ENCODE measurements around the gene MLLT3. TPM values are rescaled to one million over a fixed set of nuclear protein-coding genes. Genes with fewer than 3 reads are reported as not detected.

MLLT3 gene
- total RNA-seq, 1 donor from 2014 or later = 39.1 TPM

- no peak overlapping the region for H2AFZ ChIP-seq (replicated peaks)
- DNase-seq (ENCODE audit: low spot score) = no peak
- no peak overlapping the region for H3K4me2 ChIP-seq
- no peaks in the 10 kb centered on the region for H3K27me3 Mint-ChIP-seq (ENCODE audit: insufficient read depth, low read depth)
- H3K27me3 ChIP-seq = no peaks in the 10 kb centered on the region
- H3K4me3 ChIP-seq = no peak overlapping the region
- no peak overlapping the region for H3K9ac ChIP-seq
- no peaks in the 10 kb centered on the region for H4K20me1 ChIP-seq (ENCODE audit: low read depth)
- H3K27ac ChIP-seq = no peak overlapping the region
- H3K36me3 Mint-ChIP-seq = peaks cover 8% of the 10 kb centered on the region
- no peaks in the 10 kb centered on the region for H3K4me1 Mint-ChIP-seq
- TF ChIP-seq EZH2 (IDR thresholded peaks at IDR 0.05) (no peak), EZH2phosphoT487 (IDR thresholded peaks at IDR 0.05) (no peak), CTCF (IDR thresholded peaks at IDR 0.05) (no peak)
- peaks cover 3% of the 10 kb centered on the region for H3K9me3 Mint-ChIP-seq
- H3K79me2 ChIP-seq (ENCODE audit: low read depth) = no peaks in the 10 kb centered on the region
- no peaks in the 10 kb centered on the region for H3F3A ChIP-seq (ENCODE audit: low read depth)
- H3K36me3 ChIP-seq = no peaks in the 10 kb centered on the region
- H3K27ac Mint-ChIP-seq = no peak overlapping the region
- no peaks in the 10 kb centered on the region for H3K9me3 ChIP-seq (ENCODE audit: low read depth)
- H3K4me3 Mint-ChIP-seq = no peak overlapping the region
- H3K4me1 ChIP-seq = no peaks in the 10 kb centered on the region
Measured at GRCh38 chr9:20373263-20373662, 249.0 kb downstream of the MLLT3 start.

GRCh38 chr9:20369391-20369790, 252.9 kb downstream of the MLLT3 start:
- DNase-seq (ENCODE audit: low spot score) = no peak
- no peaks in the 10 kb centered on the region for H4K20me1 ChIP-seq (ENCODE audit: low read depth)

GRCh38 chr9:20367855-20368254, 254.4 kb downstream of the MLLT3 start:
- H3K4me3 Mint-ChIP-seq = no peak overlapping the region
- peaks cover 11% of the 10 kb centered on the region for H3K4me1 Mint-ChIP-seq
- Histone ChIP-seq H3K27me3 (no peaks in the 10 kb centered on the region), H3K4me1 (peaks cover 9% of the 10 kb centered on the region), H3K79me2 (ENCODE audit: low read depth) (no peaks in the 10 kb centered on the region), H3F3A (ENCODE audit: low read depth) (no peaks in the 10 kb centered on the region), H2AFZ (replicated peaks) (no peak overlapping the region), H3K4me3 (no peak overlapping the region), H3K9ac (no peak overlapping the region), H3K27ac (no peak overlapping the region), H3K9me3 (ENCODE audit: low read depth) (no peaks in the 10 kb centered on the region), H3K36me3 (no peaks in the 10 kb centered on the region), H3K4me2 (no peak overlapping the region), H4K20me1 (ENCODE audit: low read depth) (no peaks in the 10 kb centered on the region)
- peaks cover 3% of the 10 kb centered on the region for H3K9me3 Mint-ChIP-seq
- H3K27me3 Mint-ChIP-seq (ENCODE audit: insufficient read depth, low read depth) = no peaks in the 10 kb centered on the region
- peaks cover 19% of the 10 kb centered on the region for H3K36me3 Mint-ChIP-seq
- TF ChIP-seq CTCF (IDR thresholded peaks at IDR 0.05) (no peak), EZH2 (IDR thresholded peaks at IDR 0.05) (no peak), EZH2phosphoT487 (IDR thresholded peaks at IDR 0.05) (no peak)
- no peak overlapping the region for H3K27ac Mint-ChIP-seq
- no peak for DNase-seq (ENCODE audit: low spot score)

More at GRCh38 chr9:20369391-20369790, 252.9 kb downstream of the MLLT3 start:
- H3K27ac Mint-ChIP-seq = no peak overlapping the region
- H3K9me3 Mint-ChIP-seq = peaks cover 3% of the 10 kb centered on the region
- H3K36me3 ChIP-seq = no peaks in the 10 kb centered on the region
- no peak overlapping the region for H3K4me2 ChIP-seq
- H3F3A ChIP-seq (ENCODE audit: low read depth) = no peaks in the 10 kb centered on the region
- H3K9me3 ChIP-seq (ENCODE audit: low read depth) = no peaks in the 10 kb centered on the region
- TF ChIP-seq EZH2 (IDR thresholded peaks at IDR 0.05) (no peak), EZH2phosphoT487 (IDR thresholded peaks at IDR 0.05) (no peak), CTCF (IDR thresholded peaks at IDR 0.05) (no peak)
- no peak overlapping the region for H3K9ac ChIP-seq
- H3K27ac ChIP-seq = no peak overlapping the region
- no peak overlapping the region for H3K4me3 Mint-ChIP-seq
- H3K4me1 Mint-ChIP-seq = peaks cover 3% of the 10 kb centered on the region
- H3K36me3 Mint-ChIP-seq = peaks cover 16% of the 10 kb centered on the region
- H3K27me3 Mint-ChIP-seq (ENCODE audit: insufficient read depth, low read depth) = no peaks in the 10 kb centered on the region
- no peaks in the 10 kb centered on the region for H3K27me3 ChIP-seq
- H2AFZ ChIP-seq (replicated peaks) = no peak overlapping the region
- H3K4me3 ChIP-seq = no peak overlapping the region
- H3K4me1 ChIP-seq = peaks cover 5% of the 10 kb centered on the region
- H3K79me2 ChIP-seq (ENCODE audit: low read depth) = no peaks in the 10 kb centered on the region
